GM23338 (cell line): ENCODE measurements around the gene VEGFB. TPM values are rescaled to one million over a fixed set of nuclear protein-coding genes. Genes with fewer than 3 reads are reported as not detected.

Experiments used
- ATAC-seq: fragments of 200-7000 bp; cut with Tn5 transposase; 3 replicates; pipeline ENCODE4 v1.9.1; 2020
- DNase-seq: peaks from one replicate; pipeline ENCODE4 v3.0.0-alpha.2; 2015; ENCODE audit warnings: low spot score
- H2AFZ ChIP-seq: fragments of 200-600 bp; sonication (generic); 2 replicates; pipeline ENCODE4 v1.8.0; 2016; ENCODE audit warnings: antibody characterized with exemption, mild to moderate bottlenecking, moderate library complexity
- H3F3A ChIP-seq: fragments of 200-600 bp; sonication (generic); replicated peaks from 2 replicates; pipeline ENCODE4 v1.8.0; 2017; ENCODE audit warnings: antibody characterized with exemption, mixed run types, low read depth
- H3K27ac ChIP-seq: fragments of 200-600 bp; sonication (generic); 2 replicates; pipeline ENCODE4 v1.6.1; 2016; ENCODE audit warnings: low read depth
- H3K27me3 ChIP-seq: fragments of 200-600 bp; sonication (generic); 2 replicates; pipeline ENCODE4 v1.8.0; 2016; ENCODE audit warnings: mild to moderate bottlenecking, mixed run types, moderate library complexity; ENCODE audit not compliant: insufficient read depth
- H3K36me3 ChIP-seq: fragments of 200-600 bp; sonication (generic); 2 replicates; pipeline ENCODE4 v1.8.0; 2016; ENCODE audit warnings: mild to moderate bottlenecking; ENCODE audit not compliant: insufficient read depth
- H3K4me1 ChIP-seq: fragments of 200-600 bp; sonication (generic); 2 replicates; pipeline ENCODE4 v1.8.0; 2016; ENCODE audit warnings: mild to moderate bottlenecking, moderate library complexity; ENCODE audit not compliant: insufficient read depth
- H3K4me2 ChIP-seq: fragments of 200-600 bp; sonication (generic); 2 replicates; pipeline ENCODE4 v1.7.1; 2017; ENCODE audit warnings: mixed run types
- H3K4me3 ChIP-seq: fragments of 200-600 bp; sonication (generic); 2 replicates; pipeline ENCODE4 v1.6.1; 2016; ENCODE audit warnings: mixed run types
- H3K79me2 ChIP-seq: fragments of 200-600 bp; sonication (generic); replicated peaks from 2 replicates; pipeline ENCODE4 v1.8.0; 2017; ENCODE audit warnings: mild to moderate bottlenecking; ENCODE audit not compliant: insufficient read depth
- H3K9me2 ChIP-seq: fragments of 200-600 bp; sonication (generic); 2 replicates; pipeline ENCODE4 v1.8.0; 2017; ENCODE audit not compliant: insufficient read depth
- H4K20me1 ChIP-seq: fragments of 200-600 bp; sonication (generic); replicated peaks from 2 replicates; pipeline ENCODE4 v1.8.0; 2017; ENCODE audit warnings: mild to moderate bottlenecking; ENCODE audit not compliant: insufficient read depth
- H3K27ac Mint-ChIP-seq: 2 replicates; pipeline ENCODE4 v1.8.0; 2020; ENCODE audit warnings: inconsistent platforms, mild to moderate bottlenecking, moderate library complexity, mixed read lengths
- H3K27me3 Mint-ChIP-seq: 3 replicates; pipeline ENCODE4 v1.8.0; 2022; ENCODE audit warnings: low read depth, mild to moderate bottlenecking, moderate library complexity, mixed read lengths, inconsistent platforms; ENCODE audit not compliant: insufficient read depth, poor library complexity
- H3K36me3 Mint-ChIP-seq: 3 replicates; pipeline ENCODE4 v1.8.0; 2021; ENCODE audit warnings: low read depth, mild to moderate bottlenecking, inconsistent platforms, moderate library complexity, mixed read lengths
- H3K4me1 Mint-ChIP-seq: 3 replicates; pipeline ENCODE4 v1.8.0; 2020; ENCODE audit warnings: mild to moderate bottlenecking, inconsistent platforms, mixed read lengths
- H3K4me3 Mint-ChIP-seq: 3 replicates; pipeline ENCODE4 v1.8.0; 2021; ENCODE audit warnings: moderate library complexity, mild to moderate bottlenecking, inconsistent platforms, mixed read lengths
- H3K9me3 Mint-ChIP-seq: 3 replicates; pipeline ENCODE4 v1.8.0; 2020; ENCODE audit warnings: moderate library complexity, mild to moderate bottlenecking, inconsistent platforms, mixed read lengths
- CREB1 ChIP-seq: fragments of 250-450 bp; sonication (Bioruptor Pico); IDR thresholded peaks from 2 replicates; pipeline ENCODE4 v1.5.0; 2020; ENCODE audit warnings: low read depth, mild to moderate bottlenecking, moderate library complexity
- EZH2 ChIP-seq: fragments of 200-600 bp; sonication (generic); IDR thresholded peaks from one replicate; pipeline ENCODE4 v1.8.0; 2017; ENCODE audit warnings: antibody characterized with exemption, mild to moderate bottlenecking, low read depth; ENCODE audit not compliant: unreplicated experiment
- EZH2phosphoT487 ChIP-seq: fragments of 200-600 bp; sonication (generic); IDR thresholded peaks from one replicate; pipeline ENCODE4 v1.8.1; 2018; ENCODE audit warnings: antibody characterized with exemption; ENCODE audit not compliant: unreplicated experiment
- JUNB ChIP-seq: IDR thresholded peaks from one replicate; pipeline ENCODE4 v1.6.1; 2016; ENCODE audit warnings: antibody characterized with exemption; ENCODE audit not compliant: unreplicated experiment
- NANOG ChIP-seq: IDR thresholded peaks from 2 replicates; pipeline ENCODE4 v1.6.1; 2016; ENCODE audit warnings: antibody characterized with exemption, borderline replicate concordance
- POLR2AphosphoS5 ChIP-seq: IDR thresholded peaks from 2 replicates; pipeline ENCODE4 v1.6.1; 2016; ENCODE audit warnings: antibody characterized with exemption, low read depth
- STAT1 ChIP-seq: IDR thresholded peaks from one replicate; pipeline ENCODE4 v1.6.1; 2016; ENCODE audit warnings: antibody characterized with exemption; ENCODE audit not compliant: unreplicated experiment
- ZNF114 ChIP-seq: fragments of 250-450 bp; sonication (Bioruptor Pico); IDR thresholded peaks from 2 replicates; pipeline ENCODE4 v1.5.0; 2020; ENCODE audit warnings: mild to moderate bottlenecking, moderate library complexity
- ZNF331 ChIP-seq: fragments of 250-450 bp; sonication (Bioruptor Pico); IDR thresholded peaks from 2 replicates; pipeline ENCODE4 v1.5.0; 2020; ENCODE audit warnings: low read depth, mild to moderate bottlenecking, moderate library complexity
- polyA plus RNA-seq: library from polyadenylated mRNA; unstranded; fragments of >200 nt; fragmentation: Nextera tagmentation; extraction: Ambion mirVana; gene quantifications from 2 replicates; pipeline ENCODE4 v1.2.1, GENCODE V29; 2016
- total RNA-seq: library from RNA; depleted of rRNA; stranded (reverse); fragments of >200 nt; shearing (Covaris generic); gene quantifications from 2 replicates; pipeline ENCODE4 v1.2.3, GENCODE V29; 2014
- TF ChIP-seq, protein P1 (sequence below): IDR thresholded peaks from one replicate; pipeline ENCODE4 v1.6.1; 2018; ENCODE audit warnings: antibody characterized with exemption; ENCODE audit not compliant: unreplicated experiment
- TF ChIP-seq, protein P2 (sequence below): fragments of 250-450 bp; sonication (Bioruptor Pico); IDR thresholded peaks from 2 replicates; pipeline ENCODE4 v1.5.0; 2020; ENCODE audit warnings: mild to moderate bottlenecking, moderate library complexity
- TF ChIP-seq, protein P3 (sequence below), 2 experiments: fragments of 200-600 bp in 1 of 2; sonication (generic) in 1 of 2; conservative IDR thresholded peaks; 2 replicates each; pipeline versions ENCODE4 v1.5.1 to v1.6.1; 2016 to 2017; ENCODE audit warnings: antibody characterized with exemption in 2 of 2, low read depth in 2 of 2, mild to moderate bottlenecking in 2 of 2, moderate library complexity in 1 of 2
- TF ChIP-seq, protein P4 (sequence below): IDR thresholded peaks from 2 replicates; pipeline ENCODE4 v1.6.1; 2016; ENCODE audit warnings: antibody characterized with exemption

VEGFB gene
- total and polyA plus RNA-seq, 2 experiments from 2014 or later = 20.8 to 25.8 TPM

DNA sequence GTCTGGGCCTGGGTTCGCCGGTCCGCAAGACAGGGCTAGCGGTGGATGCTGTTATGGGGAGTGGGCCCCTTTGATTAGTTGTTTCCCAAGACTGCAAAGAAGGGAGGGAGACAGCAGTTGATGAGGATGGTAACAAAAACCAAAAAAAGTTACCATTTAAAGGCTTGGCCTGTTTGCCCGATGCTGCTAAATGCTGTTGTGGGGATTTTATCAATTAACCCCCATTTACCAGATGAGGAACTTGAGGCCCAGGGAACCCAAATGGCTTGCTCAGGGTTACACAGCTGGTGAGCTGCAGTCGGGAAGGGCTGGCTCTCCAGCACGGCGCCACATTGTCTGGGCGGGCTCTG is 11.8 kb upstream of the VEGFB start:
- Histone ChIP-seq H4K20me1 (no peaks in the 10 kb centered on the region), H2AFZ (no peak overlapping the region), H3K4me1 (no peaks in the 10 kb centered on the region; the same call in 1 of the 2 replicates), H3K27me3 (no peaks in the 10 kb centered on the region), H3K27ac (no peak overlapping the region), H3K36me3 (no peaks in the 10 kb centered on the region; the same call in 1 of the 2 replicates), H3K4me3 (no peak overlapping the region), H3K9me2 (no peaks in the 10 kb centered on the region), H3F3A (no peaks in the 10 kb centered on the region), H3K4me2 (no peak overlapping the region), H3K79me2 (no peaks in the 10 kb centered on the region; the same call in 1 of the 2 replicates)
- no peak for TF ChIP-seq CREB1 (CRISPR knock-in tag)
- TF ChIP-seq, protein P1, sequence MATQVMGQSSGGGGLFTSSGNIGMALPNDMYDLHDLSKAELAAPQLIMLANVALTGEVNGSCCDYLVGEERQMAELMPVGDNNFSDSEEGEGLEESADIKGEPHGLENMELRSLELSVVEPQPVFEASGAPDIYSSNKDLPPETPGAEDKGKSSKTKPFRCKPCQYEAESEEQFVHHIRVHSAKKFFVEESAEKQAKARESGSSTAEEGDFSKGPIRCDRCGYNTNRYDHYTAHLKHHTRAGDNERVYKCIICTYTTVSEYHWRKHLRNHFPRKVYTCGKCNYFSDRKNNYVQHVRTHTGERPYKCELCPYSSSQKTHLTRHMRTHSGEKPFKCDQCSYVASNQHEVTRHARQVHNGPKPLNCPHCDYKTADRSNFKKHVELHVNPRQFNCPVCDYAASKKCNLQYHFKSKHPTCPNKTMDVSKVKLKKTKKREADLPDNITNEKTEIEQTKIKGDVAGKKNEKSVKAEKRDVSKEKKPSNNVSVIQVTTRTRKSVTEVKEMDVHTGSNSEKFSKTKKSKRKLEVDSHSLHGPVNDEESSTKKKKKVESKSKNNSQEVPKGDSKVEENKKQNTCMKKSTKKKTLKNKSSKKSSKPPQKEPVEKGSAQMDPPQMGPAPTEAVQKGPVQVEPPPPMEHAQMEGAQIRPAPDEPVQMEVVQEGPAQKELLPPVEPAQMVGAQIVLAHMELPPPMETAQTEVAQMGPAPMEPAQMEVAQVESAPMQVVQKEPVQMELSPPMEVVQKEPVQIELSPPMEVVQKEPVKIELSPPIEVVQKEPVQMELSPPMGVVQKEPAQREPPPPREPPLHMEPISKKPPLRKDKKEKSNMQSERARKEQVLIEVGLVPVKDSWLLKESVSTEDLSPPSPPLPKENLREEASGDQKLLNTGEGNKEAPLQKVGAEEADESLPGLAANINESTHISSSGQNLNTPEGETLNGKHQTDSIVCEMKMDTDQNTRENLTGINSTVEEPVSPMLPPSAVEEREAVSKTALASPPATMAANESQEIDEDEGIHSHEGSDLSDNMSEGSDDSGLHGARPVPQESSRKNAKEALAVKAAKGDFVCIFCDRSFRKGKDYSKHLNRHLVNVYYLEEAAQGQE = no peak
- TF ChIP-seq, protein P2, sequence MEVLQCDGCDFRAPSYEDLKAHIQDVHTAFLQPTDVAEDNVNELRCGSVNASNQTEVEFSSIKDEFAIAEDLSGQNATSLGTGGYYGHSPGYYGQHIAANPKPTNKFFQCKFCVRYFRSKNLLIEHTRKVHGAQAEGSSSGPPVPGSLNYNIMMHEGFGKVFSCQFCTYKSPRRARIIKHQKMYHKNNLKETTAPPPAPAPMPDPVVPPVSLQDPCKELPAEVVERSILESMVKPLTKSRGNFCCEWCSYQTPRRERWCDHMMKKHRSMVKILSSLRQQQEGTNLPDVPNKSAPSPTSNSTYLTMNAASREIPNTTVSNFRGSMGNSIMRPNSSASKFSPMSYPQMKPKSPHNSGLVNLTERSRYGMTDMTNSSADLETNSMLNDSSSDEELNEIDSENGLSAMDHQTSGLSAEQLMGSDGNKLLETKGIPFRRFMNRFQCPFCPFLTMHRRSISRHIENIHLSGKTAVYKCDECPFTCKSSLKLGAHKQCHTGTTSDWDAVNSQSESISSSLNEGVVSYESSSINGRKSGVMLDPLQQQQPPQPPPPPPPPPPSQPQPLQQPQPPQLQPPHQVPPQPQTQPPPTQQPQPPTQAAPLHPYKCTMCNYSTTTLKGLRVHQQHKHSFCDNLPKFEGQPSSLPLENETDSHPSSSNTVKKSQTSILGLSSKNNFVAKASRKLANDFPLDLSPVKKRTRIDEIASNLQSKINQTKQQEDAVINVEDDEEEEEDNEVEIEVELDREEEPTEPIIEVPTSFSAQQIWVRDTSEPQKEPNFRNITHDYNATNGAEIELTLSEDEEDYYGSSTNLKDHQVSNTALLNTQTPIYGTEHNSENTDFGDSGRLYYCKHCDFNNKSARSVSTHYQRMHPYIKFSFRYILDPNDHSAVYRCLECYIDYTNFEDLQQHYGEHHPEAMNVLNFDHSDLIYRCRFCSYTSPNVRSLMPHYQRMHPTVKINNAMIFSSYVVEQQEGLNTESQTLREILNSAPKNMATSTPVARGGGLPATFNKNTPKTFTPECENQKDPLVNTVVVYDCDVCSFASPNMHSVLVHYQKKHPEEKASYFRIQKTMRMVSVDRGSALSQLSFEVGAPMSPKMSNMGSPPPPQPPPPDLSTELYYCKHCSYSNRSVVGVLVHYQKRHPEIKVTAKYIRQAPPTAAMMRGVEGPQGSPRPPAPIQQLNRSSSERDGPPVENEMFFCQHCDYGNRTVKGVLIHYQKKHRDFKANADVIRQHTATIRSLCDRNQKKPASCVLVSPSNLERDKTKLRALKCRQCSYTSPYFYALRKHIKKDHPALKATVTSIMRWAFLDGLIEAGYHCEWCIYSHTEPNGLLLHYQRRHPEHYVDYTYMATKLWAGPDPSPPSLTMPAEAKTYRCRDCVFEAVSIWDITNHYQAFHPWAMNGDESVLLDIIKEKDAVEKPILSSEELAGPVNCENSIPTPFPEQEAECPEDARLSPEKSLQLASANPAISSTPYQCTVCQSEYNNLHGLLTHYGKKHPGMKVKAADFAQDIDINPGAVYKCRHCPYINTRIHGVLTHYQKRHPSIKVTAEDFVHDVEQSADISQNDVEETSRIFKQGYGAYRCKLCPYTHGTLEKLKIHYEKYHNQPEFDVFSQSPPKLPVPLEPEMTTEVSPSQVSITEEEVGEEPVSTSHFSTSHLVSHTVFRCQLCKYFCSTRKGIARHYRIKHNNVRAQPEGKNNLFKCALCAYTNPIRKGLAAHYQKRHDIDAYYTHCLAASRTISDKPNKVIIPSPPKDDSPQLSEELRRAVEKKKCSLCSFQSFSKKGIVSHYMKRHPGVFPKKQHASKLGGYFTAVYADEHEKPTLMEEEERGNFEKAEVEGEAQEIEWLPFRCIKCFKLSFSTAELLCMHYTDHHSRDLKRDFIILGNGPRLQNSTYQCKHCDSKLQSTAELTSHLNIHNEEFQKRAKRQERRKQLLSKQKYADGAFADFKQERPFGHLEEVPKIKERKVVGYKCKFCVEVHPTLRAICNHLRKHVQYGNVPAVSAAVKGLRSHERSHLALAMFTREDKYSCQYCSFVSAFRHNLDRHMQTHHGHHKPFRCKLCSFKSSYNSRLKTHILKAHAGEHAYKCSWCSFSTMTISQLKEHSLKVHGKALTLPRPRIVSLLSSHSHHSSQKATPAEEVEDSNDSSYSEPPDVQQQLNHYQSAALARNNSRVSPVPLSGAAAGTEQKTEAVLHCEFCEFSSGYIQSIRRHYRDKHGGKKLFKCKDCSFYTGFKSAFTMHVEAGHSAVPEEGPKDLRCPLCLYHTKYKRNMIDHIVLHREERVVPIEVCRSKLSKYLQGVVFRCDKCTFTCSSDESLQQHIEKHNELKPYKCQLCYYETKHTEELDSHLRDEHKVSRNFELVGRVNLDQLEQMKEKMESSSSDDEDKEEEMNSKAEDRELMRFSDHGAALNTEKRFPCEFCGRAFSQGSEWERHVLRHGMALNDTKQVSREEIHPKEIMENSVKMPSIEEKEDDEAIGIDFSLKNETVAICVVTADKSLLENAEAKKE = no peak
- no peak for TF ChIP-seq STAT1
- TF ChIP-seq POLR2AphosphoS5 = no peak
- TF ChIP-seq, protein P3, sequence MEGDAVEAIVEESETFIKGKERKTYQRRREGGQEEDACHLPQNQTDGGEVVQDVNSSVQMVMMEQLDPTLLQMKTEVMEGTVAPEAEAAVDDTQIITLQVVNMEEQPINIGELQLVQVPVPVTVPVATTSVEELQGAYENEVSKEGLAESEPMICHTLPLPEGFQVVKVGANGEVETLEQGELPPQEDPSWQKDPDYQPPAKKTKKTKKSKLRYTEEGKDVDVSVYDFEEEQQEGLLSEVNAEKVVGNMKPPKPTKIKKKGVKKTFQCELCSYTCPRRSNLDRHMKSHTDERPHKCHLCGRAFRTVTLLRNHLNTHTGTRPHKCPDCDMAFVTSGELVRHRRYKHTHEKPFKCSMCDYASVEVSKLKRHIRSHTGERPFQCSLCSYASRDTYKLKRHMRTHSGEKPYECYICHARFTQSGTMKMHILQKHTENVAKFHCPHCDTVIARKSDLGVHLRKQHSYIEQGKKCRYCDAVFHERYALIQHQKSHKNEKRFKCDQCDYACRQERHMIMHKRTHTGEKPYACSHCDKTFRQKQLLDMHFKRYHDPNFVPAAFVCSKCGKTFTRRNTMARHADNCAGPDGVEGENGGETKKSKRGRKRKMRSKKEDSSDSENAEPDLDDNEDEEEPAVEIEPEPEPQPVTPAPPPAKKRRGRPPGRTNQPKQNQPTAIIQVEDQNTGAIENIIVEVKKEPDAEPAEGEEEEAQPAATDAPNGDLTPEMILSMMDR (conservative IDR thresholded peaks at IDR 0.05; ENCODE audit: low read depth in 2 of 2) = no peak
- TF ChIP-seq JUNB = no peak
- TF ChIP-seq ZNF114 = no peak
- TF ChIP-seq EZH2 = no peak
- TF ChIP-seq, protein P4, sequence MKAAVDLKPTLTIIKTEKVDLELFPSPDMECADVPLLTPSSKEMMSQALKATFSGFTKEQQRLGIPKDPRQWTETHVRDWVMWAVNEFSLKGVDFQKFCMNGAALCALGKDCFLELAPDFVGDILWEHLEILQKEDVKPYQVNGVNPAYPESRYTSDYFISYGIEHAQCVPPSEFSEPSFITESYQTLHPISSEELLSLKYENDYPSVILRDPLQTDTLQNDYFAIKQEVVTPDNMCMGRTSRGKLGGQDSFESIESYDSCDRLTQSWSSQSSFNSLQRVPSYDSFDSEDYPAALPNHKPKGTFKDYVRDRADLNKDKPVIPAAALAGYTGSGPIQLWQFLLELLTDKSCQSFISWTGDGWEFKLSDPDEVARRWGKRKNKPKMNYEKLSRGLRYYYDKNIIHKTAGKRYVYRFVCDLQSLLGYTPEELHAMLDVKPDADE = no peak
- TF ChIP-seq NANOG = no peak
- no peak for TF ChIP-seq EZH2phosphoT487
- no peak for TF ChIP-seq ZNF331 (CRISPR knock-in tag)
- Mint-ChIP-seq H3K4me3 (no peak overlapping the region), H3K27me3 (peaks cover 9% of the 10 kb centered on the region), H3K36me3 (no peaks in the 10 kb centered on the region), H3K27ac (no peak overlapping the region), H3K9me3 (no peaks in the 10 kb centered on the region), H3K4me1 (peaks cover 9% of the 10 kb centered on the region)
- DNase-seq (no peak), ATAC-seq (no peak)
